Suprapubic skin (tissue), 4 donors: ENCODE data around the gene KIAA1210.

Source experiments
- CTCF ChIP-seq, 2 donors: fragments of 200-600 bp in 1 of 2; fragments of 450-650 bp in 1 of 2; sonication (generic) in 1 of 2; IDR thresholded peaks; one replicate each; pipeline ENCODE4 v1.5.1; 2016 to 2019; ENCODE audit warnings: antibody characterized with exemption in 2 of 2, mild to moderate bottlenecking in 1 of 2, moderate library complexity in 1 of 2
- EP300 ChIP-seq: sonication (generic); formaldehyde crosslinking; IDR thresholded peaks from one replicate; pipeline ENCODE4 v1.6.1; 2017; ENCODE audit warnings: antibody characterized with exemption
- POLR2A ChIP-seq, 2 donors: fragments of 450-650 bp; IDR thresholded peaks; one replicate each; pipeline ENCODE4 v1.6.1; 2017; ENCODE audit warnings: antibody characterized with exemption in 2 of 2, mild to moderate bottlenecking in 2 of 2, moderate library complexity in 2 of 2
- POLR2AphosphoS5 ChIP-seq, 3 donors: sonication (generic); formaldehyde crosslinking; IDR thresholded peaks; one replicate each; pipeline ENCODE4 v1.6.1; 2017; ENCODE audit warnings: antibody characterized with exemption in 3 of 3

- TF ChIP-seq CTCF (IDR thresholded peaks at IDR 0.05), result no peak
- TF ChIP-seq POLR2AphosphoS5 (IDR thresholded peaks at IDR 0.05), result no peak
- TF ChIP-seq POLR2A (IDR thresholded peaks at IDR 0.05), result no peak
- no peak for TF ChIP-seq EP300
These were observed 85.6 kb downstream of the KIAA1210 start for GRCh38 chrX:119042040-119042439.
